Fibroblast of villous mesenchyme (primary cell): ENCODE results near the gene PSMB4. TPM values are rescaled to one million over a fixed set of nuclear protein-coding genes. Genes with fewer than 3 reads are reported as not detected.

ENCODE experiments used
- DNase-seq: peaks from one replicate; pipeline ENCODE4 v3.0.0-alpha.2; 2010; ENCODE audit warnings: low read depth
- H3K4me3 ChIP-seq: 2 replicates; pipeline ENCODE4 v1.5.1; 2011; ENCODE audit warnings: low read depth, mild to moderate bottlenecking, low read length
- total RNA-seq: library from RNA; depleted of rRNA; stranded (reverse); fragments of >200 nt; gene quantifications from 2 replicates; pipeline ENCODE4 v1.2.3, GENCODE V29; 2012
- TF ChIP-seq, protein P1 (sequence below): IDR thresholded peaks from 2 replicates; pipeline ENCODE4 v1.5.1; 2012; ENCODE audit warnings: low read depth, mild to moderate bottlenecking, low read length; ENCODE audit not compliant: insufficient read depth

Gene PSMB4
- total RNA-seq, 1 donor: 427 TPM

DNA sequence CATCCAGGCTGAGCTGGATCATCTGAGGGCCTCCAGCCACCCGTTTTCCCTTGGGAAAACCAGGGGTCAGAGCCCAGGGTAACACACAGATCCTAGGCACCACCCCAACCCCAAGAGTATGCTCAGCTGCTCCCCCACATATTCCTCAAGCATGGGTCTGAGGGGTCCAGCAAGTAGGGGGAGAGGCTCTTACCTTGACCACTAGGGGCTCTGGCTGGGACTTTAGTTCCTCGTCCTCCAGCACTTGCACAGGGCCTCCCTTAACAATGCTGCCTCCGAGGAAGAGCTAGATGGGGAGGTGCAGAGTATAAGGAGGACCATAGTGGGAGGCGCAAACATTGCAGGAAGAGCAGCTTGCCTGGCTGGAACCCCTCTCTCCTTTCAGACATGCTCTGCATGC lies 34.4 kb upstream of the PSMB4 start:
- DNase-seq: no peak
- TF ChIP-seq, protein P1, sequence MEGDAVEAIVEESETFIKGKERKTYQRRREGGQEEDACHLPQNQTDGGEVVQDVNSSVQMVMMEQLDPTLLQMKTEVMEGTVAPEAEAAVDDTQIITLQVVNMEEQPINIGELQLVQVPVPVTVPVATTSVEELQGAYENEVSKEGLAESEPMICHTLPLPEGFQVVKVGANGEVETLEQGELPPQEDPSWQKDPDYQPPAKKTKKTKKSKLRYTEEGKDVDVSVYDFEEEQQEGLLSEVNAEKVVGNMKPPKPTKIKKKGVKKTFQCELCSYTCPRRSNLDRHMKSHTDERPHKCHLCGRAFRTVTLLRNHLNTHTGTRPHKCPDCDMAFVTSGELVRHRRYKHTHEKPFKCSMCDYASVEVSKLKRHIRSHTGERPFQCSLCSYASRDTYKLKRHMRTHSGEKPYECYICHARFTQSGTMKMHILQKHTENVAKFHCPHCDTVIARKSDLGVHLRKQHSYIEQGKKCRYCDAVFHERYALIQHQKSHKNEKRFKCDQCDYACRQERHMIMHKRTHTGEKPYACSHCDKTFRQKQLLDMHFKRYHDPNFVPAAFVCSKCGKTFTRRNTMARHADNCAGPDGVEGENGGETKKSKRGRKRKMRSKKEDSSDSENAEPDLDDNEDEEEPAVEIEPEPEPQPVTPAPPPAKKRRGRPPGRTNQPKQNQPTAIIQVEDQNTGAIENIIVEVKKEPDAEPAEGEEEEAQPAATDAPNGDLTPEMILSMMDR: no peak

DNA sequence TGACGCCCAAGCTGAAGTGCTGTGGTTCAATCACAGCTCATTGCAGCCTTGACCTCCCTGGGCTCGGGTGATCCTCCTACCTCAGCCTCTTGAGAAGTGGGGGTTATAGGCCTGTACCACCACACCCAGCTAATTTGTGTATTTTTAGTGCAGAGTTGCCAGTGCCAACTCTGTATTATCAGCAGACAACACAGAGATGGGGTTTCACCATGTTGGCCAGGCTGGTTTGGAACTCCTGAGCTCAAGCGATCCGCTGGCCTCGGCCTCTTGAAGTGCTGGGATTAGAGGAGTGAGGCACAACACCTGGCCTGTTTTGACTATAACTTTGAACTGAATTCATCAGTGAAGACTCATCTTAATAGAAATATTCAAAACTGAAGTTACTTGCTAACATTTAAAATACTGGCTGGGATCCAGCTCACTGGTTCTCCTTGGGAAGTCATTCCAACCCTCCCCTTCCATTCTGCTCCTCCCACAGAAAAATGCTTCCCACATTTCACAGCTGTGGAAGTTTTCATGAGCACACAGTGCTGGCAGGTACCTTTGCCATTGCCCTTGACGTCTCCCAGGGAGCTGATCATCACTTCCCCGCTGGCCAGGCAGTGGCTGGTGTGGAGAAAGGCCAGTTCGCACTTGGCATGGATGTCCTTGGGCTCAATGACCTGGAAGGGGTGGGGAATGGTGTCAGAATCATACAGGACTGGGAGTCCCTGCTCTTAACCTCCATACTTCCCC lies 31.5 kb upstream of the PSMB4 start:
- no peak overlapping the region for H3K4me3 ChIP-seq
- DNase-seq: peak; percentile 12
- TF ChIP-seq, protein P1: no peak

More for the DNA sequence above, 34.4 kb upstream of the PSMB4 start:
- no peak overlapping the region for H3K4me3 ChIP-seq

DNA sequence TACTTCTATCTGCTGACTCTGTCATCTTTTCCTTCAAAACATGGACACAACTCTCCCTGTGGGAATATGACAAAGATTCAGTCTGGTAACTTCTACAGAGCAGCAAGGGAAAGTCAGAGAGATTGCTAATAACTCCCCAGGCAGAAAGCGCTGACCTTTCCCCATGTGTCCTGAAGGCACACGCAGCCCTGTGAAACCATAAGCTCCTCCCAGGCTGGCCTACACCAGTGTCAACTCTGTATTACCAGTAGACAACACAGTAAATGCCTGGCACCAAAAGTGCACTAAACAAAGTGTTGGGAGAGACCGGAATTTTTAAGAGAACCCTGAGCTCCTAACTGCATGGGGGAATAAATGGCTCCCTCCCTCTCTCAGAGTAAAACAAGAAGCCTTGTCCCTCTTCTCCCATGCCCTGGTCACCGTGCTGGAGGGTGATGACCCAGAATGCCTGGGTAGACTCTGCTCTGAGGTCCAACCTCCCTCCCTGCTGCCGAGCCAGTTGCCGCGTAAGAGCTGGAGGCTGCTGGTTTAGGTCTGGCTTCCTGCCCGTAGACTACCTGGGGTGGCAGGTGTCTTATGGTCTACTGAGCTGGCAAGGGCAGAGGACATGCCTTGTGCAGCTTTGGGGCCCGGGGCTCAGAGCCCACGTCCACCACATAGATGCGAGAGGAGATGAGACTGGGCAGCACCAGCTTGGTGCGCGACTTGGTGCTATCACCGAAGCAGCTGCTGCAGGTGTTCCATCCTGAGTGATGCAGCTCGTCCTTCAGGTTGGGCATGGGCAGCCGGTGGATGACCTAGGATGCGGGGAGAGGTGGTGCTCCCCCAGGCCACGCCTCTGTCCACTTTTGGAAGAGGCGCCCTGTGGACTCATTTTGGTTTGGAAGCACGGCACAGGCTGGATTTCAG lies 30.7 kb upstream of the PSMB4 start:
- DNase-seq: no peak
- TF ChIP-seq, protein P1: no peak

DNA sequence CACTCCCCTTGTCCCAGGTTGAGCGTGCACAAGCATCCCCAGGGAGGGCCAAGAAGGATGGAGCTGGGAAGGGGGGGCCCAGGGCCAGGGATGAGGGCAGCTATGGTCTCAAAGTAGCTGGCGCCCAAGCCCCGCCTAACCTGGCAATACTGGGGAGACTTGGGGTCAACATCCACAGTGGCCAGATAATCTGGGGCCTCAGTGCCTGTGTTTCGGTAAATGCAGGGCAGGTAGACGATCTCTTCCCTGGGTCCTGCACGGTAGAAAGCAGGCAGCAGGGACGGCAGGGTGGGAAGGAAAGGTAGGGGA lies 30.1 kb upstream of the PSMB4 start:
- no peak overlapping the region for H3K4me3 ChIP-seq
- no peak for DNase-seq
- TF ChIP-seq, protein P1: no peak

More for the DNA sequence above, 30.7 kb upstream of the PSMB4 start:
- no peak overlapping the region for H3K4me3 ChIP-seq

DNA sequence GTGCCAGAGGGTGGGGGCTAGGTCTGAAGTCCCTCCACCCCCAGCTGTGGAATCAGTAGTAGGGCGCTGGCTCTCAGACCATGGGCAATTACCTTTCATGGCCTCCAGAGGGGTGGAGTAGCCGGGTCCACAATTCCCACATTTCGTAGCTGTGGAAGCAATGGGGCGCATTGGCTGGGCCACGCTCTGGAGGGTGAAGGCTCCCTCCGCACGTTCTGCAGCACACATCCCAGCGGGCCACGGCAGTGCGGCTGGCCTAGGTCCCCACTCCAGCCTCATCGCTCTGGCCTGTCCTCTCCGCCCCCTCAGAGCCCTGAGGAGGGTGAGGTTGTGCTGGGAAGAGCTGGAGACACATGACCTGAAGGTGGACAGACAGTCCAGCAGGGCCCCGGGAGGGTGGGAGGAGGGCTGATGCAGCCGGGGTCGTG lies 29.7 kb upstream of the PSMB4 start:
- DNase-seq: no peak
- TF ChIP-seq, protein P1: no peak
- H3K4me3 ChIP-seq: no peak overlapping the region

DNA sequence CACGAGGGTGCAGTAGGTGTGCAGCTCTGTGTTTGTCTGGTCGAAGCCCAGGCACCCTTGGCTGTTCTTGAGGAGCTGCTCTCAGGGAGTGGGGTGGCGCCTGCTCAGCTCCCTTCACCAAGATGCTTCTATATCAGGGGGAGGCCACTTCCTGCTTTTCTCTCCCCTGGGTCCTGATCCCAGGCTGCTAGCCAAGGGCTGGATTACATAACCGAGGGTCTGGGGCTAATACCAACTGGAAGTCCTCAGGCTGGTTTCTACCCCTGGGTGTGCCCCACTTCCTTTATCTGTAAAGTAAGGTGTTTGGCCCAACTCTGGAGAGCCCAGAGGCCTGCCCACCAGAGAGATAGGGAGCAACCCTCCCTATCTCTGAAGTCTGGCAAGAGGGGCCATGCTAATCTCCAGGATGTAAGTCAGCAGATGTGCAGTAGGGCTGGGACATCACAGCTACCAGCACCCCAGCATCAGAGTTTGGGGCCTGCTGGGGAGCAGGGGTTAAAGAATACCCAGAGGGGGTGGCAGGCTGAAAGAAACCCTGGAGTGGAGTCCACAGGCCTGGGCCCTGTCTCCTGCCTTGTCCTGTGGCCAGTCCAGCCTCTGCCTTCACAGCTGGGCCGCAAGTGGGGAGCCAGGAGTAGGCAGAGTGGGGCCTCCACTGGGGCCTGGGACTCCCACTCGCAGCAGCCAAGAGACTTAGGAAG lies 29.0 kb upstream of the PSMB4 start:
- H3K4me3 ChIP-seq: no peak overlapping the region
- TF ChIP-seq, protein P1: no peak
- peak; percentile 52 for DNase-seq
